Measurements from ENCODE around the gene PGM2L1.

DNA sequence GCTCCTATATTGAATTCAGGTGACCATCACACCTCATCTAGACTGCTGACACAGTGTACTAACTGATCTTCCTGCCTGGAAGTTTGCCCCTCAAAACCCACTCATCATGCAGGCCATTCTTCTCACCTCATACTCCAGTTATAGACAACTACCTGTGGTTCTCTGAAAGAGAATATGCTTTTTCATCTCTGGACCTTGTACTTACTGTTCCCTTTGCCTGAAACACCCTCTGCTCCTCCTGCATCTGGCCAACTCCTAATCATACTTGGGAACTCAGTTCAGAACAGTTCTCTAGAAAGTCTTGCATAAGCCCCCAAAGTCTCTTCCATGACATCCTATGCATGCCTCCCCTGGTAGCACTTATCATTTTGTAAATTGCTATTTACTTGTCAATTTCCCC lies 58.6 kb downstream of the PGM2L1 start:
- TF ChIP-seq, protein P1, sequence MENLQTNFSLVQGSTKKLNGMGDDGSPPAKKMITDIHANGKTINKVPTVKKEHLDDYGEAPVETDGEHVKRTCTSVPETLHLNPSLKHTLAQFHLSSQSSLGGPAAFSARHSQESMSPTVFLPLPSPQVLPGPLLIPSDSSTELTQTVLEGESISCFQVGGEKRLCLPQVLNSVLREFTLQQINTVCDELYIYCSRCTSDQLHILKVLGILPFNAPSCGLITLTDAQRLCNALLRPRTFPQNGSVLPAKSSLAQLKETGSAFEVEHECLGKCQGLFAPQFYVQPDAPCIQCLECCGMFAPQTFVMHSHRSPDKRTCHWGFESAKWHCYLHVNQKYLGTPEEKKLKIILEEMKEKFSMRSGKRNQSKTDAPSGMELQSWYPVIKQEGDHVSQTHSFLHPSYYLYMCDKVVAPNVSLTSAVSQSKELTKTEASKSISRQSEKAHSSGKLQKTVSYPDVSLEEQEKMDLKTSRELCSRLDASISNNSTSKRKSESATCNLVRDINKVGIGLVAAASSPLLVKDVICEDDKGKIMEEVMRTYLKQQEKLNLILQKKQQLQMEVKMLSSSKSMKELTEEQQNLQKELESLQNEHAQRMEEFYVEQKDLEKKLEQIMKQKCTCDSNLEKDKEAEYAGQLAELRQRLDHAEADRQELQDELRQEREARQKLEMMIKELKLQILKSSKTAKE (CRISPR knock-in tag; IDR thresholded peaks at IDR 0.05; ENCODE audit: borderline replicate concordance) = no peak
- TF ChIP-seq, protein P2, sequence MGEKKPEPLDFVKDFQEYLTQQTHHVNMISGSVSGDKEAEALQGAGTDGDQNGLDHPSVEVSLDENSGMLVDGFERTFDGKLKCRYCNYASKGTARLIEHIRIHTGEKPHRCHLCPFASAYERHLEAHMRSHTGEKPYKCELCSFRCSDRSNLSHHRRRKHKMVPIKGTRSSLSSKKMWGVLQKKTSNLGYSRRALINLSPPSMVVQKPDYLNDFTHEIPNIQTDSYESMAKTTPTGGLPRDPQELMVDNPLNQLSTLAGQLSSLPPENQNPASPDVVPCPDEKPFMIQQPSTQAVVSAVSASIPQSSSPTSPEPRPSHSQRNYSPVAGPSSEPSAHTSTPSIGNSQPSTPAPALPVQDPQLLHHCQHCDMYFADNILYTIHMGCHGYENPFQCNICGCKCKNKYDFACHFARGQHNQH (CRISPR knock-in tag; IDR thresholded peaks at IDR 0.05) = no peak
- TF ChIP-seq MYC (CRISPR knock-in tag; IDR thresholded peaks at IDR 0.05; ENCODE audit: borderline replicate concordance) = no peak
- no peak for TF ChIP-seq NR2C2 (CRISPR knock-in tag; IDR thresholded peaks at IDR 0.05; ENCODE audit: borderline replicate concordance)
- TF ChIP-seq, protein P3, sequence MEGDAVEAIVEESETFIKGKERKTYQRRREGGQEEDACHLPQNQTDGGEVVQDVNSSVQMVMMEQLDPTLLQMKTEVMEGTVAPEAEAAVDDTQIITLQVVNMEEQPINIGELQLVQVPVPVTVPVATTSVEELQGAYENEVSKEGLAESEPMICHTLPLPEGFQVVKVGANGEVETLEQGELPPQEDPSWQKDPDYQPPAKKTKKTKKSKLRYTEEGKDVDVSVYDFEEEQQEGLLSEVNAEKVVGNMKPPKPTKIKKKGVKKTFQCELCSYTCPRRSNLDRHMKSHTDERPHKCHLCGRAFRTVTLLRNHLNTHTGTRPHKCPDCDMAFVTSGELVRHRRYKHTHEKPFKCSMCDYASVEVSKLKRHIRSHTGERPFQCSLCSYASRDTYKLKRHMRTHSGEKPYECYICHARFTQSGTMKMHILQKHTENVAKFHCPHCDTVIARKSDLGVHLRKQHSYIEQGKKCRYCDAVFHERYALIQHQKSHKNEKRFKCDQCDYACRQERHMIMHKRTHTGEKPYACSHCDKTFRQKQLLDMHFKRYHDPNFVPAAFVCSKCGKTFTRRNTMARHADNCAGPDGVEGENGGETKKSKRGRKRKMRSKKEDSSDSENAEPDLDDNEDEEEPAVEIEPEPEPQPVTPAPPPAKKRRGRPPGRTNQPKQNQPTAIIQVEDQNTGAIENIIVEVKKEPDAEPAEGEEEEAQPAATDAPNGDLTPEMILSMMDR (CRISPR knock-in tag; IDR thresholded peaks at IDR 0.05) = no peak
- TF ChIP-seq POLR2A (IDR thresholded peaks at IDR 0.05; ENCODE audit: insufficient read depth in 1 of 2, low read depth in 2 of 2, low read length in 2 of 2) = no peak
- no peak for TF ChIP-seq ZNF468 (CRISPR knock-in tag; IDR thresholded peaks at IDR 0.05)
- no peak for TF ChIP-seq FOXO1 (CRISPR knock-in tag; IDR thresholded peaks at IDR 0.05)
- TF ChIP-seq, protein P4, sequence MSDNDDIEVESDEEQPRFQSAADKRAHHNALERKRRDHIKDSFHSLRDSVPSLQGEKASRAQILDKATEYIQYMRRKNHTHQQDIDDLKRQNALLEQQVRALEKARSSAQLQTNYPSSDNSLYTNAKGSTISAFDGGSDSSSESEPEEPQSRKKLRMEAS (IDR thresholded peaks at IDR 0.05) = no peak
- TF ChIP-seq ARNTL (CRISPR knock-in tag; IDR thresholded peaks at IDR 0.05) = no peak
- no peak for TF ChIP-seq ELF4 (CRISPR knock-in tag; IDR thresholded peaks at IDR 0.05; ENCODE audit: borderline replicate concordance)
- TF ChIP-seq ATF7 (IDR thresholded peaks at IDR 0.05) = no peak
- no peak for TF ChIP-seq ATF7 (CRISPR knock-in tag; IDR thresholded peaks at IDR 0.05)
- TF ChIP-seq KDM4B (CRISPR knock-in tag; IDR thresholded peaks at IDR 0.05) = no peak
- TF ChIP-seq ZNF547 (CRISPR knock-in tag; IDR thresholded peaks at IDR 0.05) = no peak
